ENCODE data around the gene FSD1.
"Not testable (repeated sequence)": the region's sequence is repeated elsewhere in the genome, so short reads cannot be mapped to it uniquely, and the experiment has no call there.

FSD1 gene

DNA sequence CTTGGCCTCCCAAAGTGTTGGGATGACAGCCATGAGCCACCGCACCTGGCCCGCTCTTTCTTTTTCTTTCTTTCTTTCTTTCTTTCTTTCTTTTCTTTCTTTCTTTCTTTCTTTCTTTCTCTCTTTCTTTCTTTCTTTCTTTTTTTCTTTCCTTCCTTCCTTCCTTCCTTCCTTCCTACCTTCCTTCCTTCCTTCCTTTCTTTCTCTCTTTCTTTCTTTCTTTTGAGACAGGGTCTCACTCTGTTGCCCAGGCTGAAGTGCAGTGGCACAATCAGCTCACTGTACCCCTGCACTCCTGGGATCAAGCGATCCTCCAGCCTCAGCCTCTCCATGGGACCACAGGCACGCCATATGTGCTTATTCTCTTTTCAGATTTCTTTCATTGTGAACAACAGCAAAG lies 18.3 kb upstream of the FSD1 start:
- not testable (repeated sequence) for DNase-seq

DNA sequence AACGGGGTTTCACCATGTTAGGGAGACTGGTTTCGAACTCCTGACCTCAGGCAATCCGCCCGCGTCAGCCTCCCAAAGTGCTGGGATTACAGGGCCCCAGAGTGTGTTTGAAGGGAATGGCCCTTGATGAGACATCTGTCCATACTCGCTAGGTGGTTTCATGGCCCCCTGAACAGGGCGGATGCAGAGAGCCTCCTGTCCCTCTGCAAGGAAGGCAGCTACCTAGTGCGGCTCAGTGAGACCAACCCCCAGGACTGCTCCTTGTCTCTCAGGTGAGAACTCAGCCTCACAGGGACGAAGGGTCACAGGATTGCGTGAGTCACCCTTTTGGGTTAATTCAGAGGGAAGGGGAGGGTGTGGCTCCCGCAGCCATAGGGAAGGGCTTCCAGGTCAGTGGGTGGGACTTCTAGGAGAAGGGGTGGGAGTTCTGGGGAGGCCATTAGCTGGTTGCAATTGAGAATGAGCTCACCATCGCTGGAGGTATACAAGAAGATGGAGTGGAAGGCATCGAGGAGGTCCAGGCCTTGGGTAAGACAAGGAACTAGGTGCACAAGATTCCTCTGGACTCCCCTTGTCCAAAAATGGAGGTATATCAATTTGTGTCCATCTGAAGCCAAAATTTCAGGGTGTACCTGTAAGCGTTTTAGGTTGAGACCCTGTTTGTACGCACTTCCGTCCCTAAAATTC lies 16.2 kb upstream of the FSD1 start:
- DNase-seq, result no peak

DNA sequence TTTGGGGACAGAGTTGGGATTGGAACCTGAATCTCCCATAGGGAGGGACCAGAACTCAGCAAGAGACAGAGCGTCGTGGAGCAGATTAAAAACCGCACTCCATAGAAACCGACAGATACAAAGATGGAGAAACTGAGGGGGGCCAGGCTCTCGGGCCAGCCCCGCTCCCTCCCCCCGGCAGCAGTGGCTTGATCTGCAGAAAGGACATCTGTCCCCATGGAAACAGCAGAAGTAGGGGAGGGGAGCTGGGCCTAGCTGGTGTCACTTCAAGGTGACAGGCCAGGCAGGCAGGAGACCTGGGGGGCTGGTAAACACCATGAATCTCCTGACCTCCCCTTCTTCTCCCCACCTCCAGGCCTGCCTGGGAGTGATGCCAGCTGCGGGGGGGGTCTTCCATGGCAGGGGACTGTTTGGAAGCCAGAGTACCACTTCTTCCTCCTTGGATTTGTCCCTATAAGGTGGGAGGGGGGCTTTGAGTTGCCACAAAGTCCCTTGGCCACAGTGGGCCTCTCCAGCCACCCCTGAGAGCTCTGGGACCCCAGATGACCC lies 13.1 kb upstream of the FSD1 start:
- DNase-seq, result no peak

- no peak for DNase-seq
Observed at GRCh38 chr19:4292515-4292914, 11.9 kb upstream of the FSD1 start.

DNA sequence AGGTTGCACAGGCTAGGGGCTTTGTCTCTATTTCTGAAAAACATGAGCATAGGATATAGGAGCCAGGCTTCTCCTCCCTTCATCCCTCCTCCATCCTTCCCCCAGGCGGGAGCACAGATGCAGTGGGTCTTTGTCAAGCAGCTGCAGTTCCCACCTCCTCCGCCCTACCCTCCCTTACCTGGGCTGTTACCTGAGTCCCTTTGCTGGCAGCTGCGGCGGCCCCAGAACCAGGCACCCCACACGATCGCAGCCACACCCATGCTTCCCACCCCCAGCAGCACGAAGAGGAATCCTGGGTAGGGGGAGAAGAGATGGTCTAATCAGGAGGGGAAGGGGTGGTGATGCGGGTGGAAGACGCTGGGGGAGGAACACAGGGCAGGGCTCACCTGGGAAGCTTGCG lies 10.0 kb upstream of the FSD1 start:
- no peak for DNase-seq

- DNase-seq, result no peak
Observed at GRCh38 chr19:4295972-4296771, 8.2 kb upstream of the FSD1 start.

DNA sequence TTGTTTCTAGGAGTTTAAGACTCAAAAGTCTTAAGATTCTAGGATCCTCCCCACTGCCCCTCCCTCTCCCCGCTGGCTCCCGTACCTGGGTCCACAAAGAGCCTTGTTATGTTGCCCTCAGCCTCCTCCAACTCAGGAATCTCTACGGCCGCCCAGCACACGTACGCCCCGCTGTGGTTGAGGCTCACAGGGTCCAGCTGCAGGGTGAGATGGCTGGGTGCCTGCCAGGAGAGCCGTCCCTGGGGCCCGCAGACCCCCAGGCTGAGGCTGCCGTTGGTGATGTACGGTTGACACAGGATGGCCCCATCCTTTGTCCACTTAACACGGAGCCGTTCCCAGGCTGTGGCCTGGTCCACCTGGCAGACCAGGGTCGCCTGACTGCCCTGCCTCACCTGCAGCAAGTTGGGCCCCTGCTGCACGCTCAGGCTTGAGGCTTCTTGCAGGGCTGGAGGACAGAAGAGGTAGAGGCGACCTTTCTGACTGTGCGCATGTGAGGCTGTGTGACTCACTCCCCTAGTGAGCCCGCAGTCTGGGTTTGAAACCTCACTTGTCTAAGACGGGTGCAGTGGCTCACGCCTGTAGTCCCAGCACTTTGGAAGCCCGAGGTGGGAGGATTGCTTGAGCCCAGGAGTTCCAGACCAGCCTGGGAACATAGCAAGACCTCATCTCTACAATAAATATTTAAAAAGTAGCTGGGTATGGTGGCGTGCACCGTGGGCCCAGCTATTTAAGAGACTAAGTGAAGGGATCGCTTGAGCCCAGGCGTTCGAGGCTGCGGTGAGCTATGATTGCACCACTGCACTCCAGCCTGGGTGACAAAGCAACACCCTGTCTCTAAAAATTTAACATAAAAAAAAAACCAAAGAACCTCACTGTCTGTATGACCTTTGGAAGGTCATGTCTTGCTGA lies 6.2 kb upstream of the FSD1 start:
- no peak for DNase-seq

GRCh38 chr19:4298810-4299550 lies 5.4 kb upstream of the FSD1 start:
- no peak for DNase-seq

GRCh38 chr19:4300589-4300988 lies 3.8 kb upstream of the FSD1 start:
- DNase-seq, result no peak

- no peak for DNase-seq
Observed at GRCh38 chr19:4301590-4302242, 2.7 kb upstream of the FSD1 start.

DNA sequence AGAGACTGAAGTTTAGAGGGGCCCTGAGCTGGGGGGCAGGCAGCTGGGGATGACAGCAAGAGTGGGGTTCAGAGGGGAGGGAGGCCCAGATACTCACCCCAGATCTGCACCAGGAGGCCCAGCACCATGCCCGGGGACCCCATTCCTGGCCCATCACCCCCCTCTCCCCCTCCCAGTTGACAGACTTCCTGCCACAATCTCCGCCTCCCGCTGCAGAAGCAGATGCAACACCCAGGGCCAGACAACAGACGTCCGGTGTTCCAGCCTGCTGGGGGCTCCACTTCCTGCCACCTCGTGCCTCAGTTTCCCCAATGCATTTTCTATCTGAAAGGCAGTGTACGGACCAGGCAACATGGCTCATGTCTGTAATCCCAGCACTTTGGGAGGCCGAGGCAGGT lies 2.2 kb upstream of the FSD1 start, which contains the start of gene TMIGD2:
TSS of gene TMIGD2 (minus strand) at position 147 of the 398 bp plus-strand sequence. CDS start at position 143, 4 bp downstream.
- DNase-seq, result no peak

- no peak for DNase-seq
Observed at GRCh38 chr19:4303819-4304537, 420 bp upstream of the FSD1 start.

GRCh38 chr19:4305257-4305612 lies 837 bp downstream of the FSD1 start:
- DNase-seq, result no peak

- no peak for DNase-seq
Observed at GRCh38 chr19:4305659-4306058, 1.3 kb downstream of the FSD1 start.

GRCh38 chr19:4310247-4311121 lies 6.1 kb downstream of the FSD1 start:
- DNase-seq, result peak; percentile 6

- DNase-seq, result peak; percentile 87
Observed at GRCh38 chr19:4313847-4314490, 9.6 kb downstream of the FSD1 start.

DNA sequence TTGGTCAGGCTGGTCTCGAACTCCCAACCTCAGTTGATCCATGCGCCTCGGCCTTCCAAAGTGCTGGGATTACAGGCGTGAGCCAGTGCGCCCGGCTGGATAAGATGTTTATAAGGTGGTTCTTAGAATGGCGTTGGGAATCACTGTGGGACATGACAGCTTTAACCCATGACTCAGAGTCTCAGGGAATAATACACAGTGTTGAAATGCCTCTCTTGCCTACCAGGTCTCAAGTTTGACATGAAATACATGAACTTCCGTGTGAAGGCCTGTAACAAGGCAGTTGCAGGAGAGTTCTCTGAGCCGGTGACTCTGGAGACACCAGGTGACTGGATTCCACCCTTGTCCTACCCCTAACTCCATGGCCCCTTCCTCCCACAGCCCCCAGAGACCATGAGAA lies 12.6 kb downstream of the FSD1 start:
- DNase-seq, result peak; percentile 15

DNA sequence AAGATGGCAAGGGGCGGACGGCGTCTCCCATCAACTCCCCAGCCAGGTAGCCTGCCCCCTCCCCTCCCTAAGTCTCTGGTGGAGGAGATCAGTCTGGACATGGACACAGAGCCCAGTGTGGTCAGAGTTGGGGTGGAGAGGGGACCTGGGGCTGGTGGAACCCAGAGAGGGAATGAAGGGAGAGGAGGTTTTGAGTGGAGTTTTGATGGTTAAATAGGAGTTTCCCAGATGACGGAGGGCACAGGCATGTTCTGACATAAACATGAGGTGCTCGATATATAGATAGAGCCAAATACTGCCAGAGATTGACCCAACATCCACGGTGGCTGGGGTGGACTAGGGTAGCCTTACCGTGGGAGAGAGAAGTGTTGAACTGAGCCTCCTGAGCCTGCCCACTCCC lies 14.1 kb downstream of the FSD1 start:
- no peak for DNase-seq

- peak; percentile 60 for DNase-seq
Observed at GRCh38 chr19:4319067-4319718, 14.8 kb downstream of the FSD1 start.
